Choroid plexus epithelial cell (primary cell): ENCODE results near the gene TFF1.

Experiments
- DNase-seq: peaks from one replicate; pipeline ENCODE4 v3.0.0-alpha.2; 2010; ENCODE audit warnings: low read depth
- H3K4me3 ChIP-seq: 2 replicates; pipeline ENCODE4 v1.5.1; 2011; ENCODE audit warnings: low read depth, mild to moderate bottlenecking, control low read depth, low read length, moderate library complexity
- TF ChIP-seq, protein P1 (sequence below): conservative IDR thresholded peaks from 2 replicates; pipeline ENCODE4 v1.5.1; 2011; ENCODE audit warnings: low read depth, mild to moderate bottlenecking, control low read depth, inconsistent platforms, low read length, moderate library complexity

Gene TFF1

DNA sequence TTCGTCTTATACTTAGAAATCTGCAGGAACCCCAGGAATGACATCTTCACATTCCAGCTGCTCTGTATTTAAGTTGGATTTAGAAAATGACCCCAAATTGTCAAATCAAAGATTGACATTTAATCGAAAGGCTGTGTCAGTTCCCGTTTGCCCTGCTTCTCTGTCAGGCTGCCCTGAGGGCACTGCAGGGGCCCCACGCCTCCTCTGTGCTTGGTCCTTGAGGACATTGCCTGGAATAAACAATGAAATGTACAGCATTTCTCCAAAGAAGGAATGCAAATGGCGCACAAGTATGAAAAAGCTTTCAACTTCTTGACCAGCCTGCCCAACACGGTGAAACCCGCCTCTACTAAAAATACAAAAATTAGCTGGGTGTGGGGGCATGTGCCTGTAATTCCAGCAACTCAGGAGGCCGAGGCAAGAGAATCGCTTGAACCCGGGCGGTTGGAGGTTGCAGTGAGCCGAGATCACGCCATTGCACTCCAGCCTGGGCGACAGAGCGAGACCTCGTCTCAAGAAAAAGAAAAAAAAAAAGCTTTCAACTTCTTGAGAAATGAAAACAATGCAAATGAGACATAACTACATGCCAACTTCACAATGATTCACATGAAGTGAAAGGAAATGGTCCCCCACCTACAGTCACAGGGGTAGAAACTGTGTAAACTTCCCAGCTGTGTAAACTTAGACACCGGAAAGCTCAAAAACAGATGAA lies 26.6 kb upstream of the TFF1 start:
- TF ChIP-seq, protein P1, sequence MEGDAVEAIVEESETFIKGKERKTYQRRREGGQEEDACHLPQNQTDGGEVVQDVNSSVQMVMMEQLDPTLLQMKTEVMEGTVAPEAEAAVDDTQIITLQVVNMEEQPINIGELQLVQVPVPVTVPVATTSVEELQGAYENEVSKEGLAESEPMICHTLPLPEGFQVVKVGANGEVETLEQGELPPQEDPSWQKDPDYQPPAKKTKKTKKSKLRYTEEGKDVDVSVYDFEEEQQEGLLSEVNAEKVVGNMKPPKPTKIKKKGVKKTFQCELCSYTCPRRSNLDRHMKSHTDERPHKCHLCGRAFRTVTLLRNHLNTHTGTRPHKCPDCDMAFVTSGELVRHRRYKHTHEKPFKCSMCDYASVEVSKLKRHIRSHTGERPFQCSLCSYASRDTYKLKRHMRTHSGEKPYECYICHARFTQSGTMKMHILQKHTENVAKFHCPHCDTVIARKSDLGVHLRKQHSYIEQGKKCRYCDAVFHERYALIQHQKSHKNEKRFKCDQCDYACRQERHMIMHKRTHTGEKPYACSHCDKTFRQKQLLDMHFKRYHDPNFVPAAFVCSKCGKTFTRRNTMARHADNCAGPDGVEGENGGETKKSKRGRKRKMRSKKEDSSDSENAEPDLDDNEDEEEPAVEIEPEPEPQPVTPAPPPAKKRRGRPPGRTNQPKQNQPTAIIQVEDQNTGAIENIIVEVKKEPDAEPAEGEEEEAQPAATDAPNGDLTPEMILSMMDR: no peak
- peak; percentile 44 for DNase-seq
- H3K4me3 ChIP-seq: no peak overlapping the region

DNA sequence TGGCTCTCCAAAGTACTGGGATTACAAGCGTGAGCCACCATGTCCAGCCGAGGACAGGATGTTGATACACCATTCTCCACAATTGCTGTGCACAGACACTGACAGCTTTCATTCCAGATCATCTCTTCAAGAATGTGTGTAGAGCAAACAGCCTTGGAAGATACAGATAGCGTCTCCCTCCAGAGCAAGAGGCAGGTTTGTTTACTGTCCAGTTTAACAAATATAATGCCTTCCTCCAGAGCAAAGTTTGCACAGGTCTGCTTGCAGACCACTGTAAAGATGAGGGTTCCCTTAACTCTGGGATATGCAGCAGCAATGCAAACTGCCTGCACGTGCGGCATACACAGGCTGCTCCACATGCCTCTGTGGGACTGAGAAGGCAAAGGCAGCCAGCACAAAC lies 25.0 kb upstream of the TFF1 start:
- no peak overlapping the region for H3K4me3 ChIP-seq
- TF ChIP-seq, protein P1: no peak
- no peak for DNase-seq

DNA sequence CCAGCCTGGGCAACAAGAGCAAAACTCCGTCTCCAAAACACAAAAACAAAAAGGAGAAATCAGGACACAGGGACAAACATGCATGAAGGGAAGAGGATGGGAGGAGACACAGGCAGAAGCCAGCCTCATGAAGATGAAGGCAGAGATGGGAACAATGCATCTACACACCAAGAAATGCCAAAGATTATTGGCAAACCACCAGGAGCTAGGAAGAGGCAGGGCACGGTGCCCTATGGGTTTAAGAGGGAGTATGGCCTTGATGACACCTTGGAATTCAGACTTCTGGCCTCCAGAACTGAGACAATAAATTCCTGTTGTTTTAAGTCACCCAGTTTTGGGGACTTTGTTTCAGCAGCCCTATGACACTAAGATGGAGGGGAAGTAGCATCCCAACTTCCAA lies 24.4 kb upstream of the TFF1 start:
- TF ChIP-seq, protein P1: no peak
- DNase-seq: no peak
- H3K4me3 ChIP-seq: no peak overlapping the region

DNA sequence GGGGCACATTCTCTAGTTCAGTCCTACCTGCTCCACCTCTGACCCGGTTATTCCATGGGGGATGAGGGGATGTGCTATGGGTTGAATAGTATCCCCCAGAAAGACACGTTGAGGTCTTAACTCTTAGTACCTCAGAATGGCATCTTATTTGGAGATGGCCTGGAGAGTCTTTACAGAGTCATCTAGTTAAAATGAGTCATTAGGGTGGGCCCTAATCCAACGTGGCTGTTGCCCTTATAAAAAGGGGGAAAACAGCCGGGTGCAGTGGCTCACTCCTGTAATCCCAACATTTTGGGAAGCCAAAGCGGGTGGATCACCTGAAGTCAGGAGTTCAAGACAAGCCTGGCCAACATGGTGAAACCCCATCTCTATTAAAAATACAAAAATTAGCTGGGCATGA lies 23.9 kb upstream of the TFF1 start:
- TF ChIP-seq, protein P1: no peak
- H3K4me3 ChIP-seq: no peak overlapping the region
- no peak for DNase-seq

DNA sequence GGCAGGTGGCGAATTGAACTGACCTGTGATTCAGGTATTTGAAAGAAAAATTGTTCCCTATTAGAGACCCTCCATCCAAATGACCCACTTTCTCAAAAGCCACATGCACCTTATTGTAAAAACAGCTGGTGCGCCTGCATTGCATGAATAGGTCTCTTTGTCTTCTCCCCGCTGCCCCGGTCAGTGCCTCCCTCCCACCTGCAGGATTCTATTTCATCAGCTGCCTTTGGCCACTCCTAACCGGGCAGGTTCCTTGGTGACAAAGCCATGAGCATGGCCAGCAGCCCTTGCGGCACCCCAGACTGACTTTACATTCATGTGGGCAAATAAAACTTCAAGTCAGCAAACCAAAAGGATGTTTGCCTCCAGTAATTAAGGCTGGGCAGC lies 23.1 kb upstream of the TFF1 start:
- no peak overlapping the region for H3K4me3 ChIP-seq
- no peak for DNase-seq
- TF ChIP-seq, protein P1: no peak

DNA sequence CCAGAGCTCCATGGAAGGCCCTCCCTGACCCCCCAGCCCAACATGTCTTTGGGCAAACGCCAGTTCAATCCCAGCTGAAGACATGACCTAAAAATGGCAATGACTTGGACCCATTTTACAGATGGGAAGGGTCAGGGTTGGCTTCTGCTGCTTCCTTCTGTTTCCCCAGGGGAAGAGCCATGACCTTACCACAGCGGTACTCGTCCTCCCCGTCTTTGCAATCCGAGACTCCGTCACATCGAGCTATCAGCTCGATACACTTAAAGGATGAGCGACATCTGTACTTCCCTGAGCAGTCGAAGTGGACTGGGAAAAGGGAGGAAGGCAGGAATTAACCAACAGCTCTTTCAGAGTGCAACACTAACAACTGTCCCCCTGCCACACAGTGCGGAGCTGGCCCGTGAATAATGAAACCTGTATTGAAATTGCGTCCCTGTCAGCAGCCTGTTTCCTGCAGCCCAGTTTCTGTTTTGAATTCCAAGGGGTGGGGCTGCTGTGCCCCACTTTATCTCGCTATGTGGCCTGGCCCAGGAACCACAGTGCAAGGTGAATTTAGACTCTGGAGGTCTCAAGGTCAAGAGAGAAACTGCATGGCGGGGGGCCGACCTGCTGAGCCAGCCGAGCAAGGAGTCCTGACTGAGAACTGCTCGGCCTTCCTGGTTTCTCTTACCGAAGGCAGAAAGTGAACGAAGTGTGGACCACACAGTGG lies 22.6 kb upstream of the TFF1 start:
- no peak overlapping the region for H3K4me3 ChIP-seq
- no peak for DNase-seq
- TF ChIP-seq, protein P1: no peak
